GM12878 (cell line): ENCODE data around the gene RGP1. TPM values are rescaled to one million over a fixed set of nuclear protein-coding genes. Genes with fewer than 3 reads are reported as not detected.

Experiments
- BMI1 ChIP-seq: fragments of 450-650 bp; IDR thresholded peaks from 2 replicates; pipeline ENCODE4 v1.6.1; 2016; ENCODE audit warnings: mild to moderate bottlenecking, moderate library complexity, borderline replicate concordance
- CREB1 ChIP-seq: IDR thresholded peaks from 2 replicates; pipeline ENCODE4 v1.6.1; 2012; ENCODE audit warnings: low read depth, mild to moderate bottlenecking, inconsistent platforms
- CREM ChIP-seq: IDR thresholded peaks from 2 replicates; pipeline ENCODE4 v1.6.1; 2014; ENCODE audit warnings: antibody characterized with exemption, low read depth
- KAT2A ChIP-seq: conservative IDR thresholded peaks from 2 replicates; pipeline ENCODE4 v1.6.1; 2011; ENCODE audit warnings: low read depth, low read length; ENCODE audit not compliant: control insufficient read depth
- NBN ChIP-seq: fragments of 450-650 bp; IDR thresholded peaks from 2 replicates; pipeline ENCODE4 v1.6.1; 2016
- NR2C1 ChIP-seq: fragments of 450-650 bp; IDR thresholded peaks from 2 replicates; pipeline ENCODE4 v1.6.1; 2017; ENCODE audit warnings: antibody characterized with exemption, mild to moderate bottlenecking, moderate library complexity
- POLR2A ChIP-seq: IDR thresholded peaks from 2 replicates; pipeline ENCODE4 v1.6.1; 2011; ENCODE audit warnings: low read depth, mild to moderate bottlenecking, low read length
- POLR2AphosphoS5 ChIP-seq: IDR thresholded peaks from 2 replicates; pipeline ENCODE4 v1.6.1; 2011; ENCODE audit warnings: mild to moderate bottlenecking, low read length, inconsistent platforms
- RAD51 ChIP-seq: fragments of 450-650 bp; IDR thresholded peaks from 2 replicates; pipeline ENCODE4 v1.6.1; 2016; ENCODE audit warnings: moderate library complexity, mild to moderate bottlenecking, inconsistent platforms
- RB1 ChIP-seq: fragments of 450-650 bp; formaldehyde crosslinking; IDR thresholded peaks from 2 replicates; pipeline ENCODE4 v1.6.1; 2017; ENCODE audit warnings: mild to moderate bottlenecking, borderline replicate concordance
- RBBP5 ChIP-seq: fragments of 200-600 bp; sonication (generic); conservative IDR thresholded peaks from 2 replicates; pipeline ENCODE4 v1.6.1; 2016
- RUNX3 ChIP-seq: IDR thresholded peaks from 2 replicates; pipeline ENCODE4 v1.6.1; 2012; ENCODE audit warnings: low read length, inconsistent platforms
- TARDBP ChIP-seq: IDR thresholded peaks from 2 replicates; pipeline ENCODE4 v1.6.1; 2016; ENCODE audit warnings: borderline replicate concordance
- TCF3 ChIP-seq: IDR thresholded peaks from 2 replicates; pipeline ENCODE4 v1.6.1; 2012; ENCODE audit warnings: low read depth, mild to moderate bottlenecking, low read length, borderline replicate concordance; ENCODE audit not compliant: insufficient read depth
- WRNIP1 ChIP-seq: IDR thresholded peaks from 2 replicates; pipeline ENCODE4 v1.6.1; 2011; ENCODE audit warnings: low read depth, low read length, improper control_type of control experiment, borderline replicate concordance
- YBX1 ChIP-seq: fragments of 450-650 bp; IDR thresholded peaks from 2 replicates; pipeline ENCODE4 v1.6.1; 2016; ENCODE audit warnings: antibody characterized with exemption
- ZBTB4 ChIP-seq: fragments of 450-650 bp; formaldehyde crosslinking; IDR thresholded peaks from 2 replicates; pipeline ENCODE4 v1.4.0; 2022; ENCODE audit warnings: mild to moderate bottlenecking, moderate library complexity
- ZNF687 ChIP-seq: fragments of 450-650 bp; IDR thresholded peaks from 2 replicates; pipeline ENCODE4 v1.6.1; 2017; ENCODE audit warnings: mild to moderate bottlenecking, moderate library complexity
- polyA plus RNA-seq, 11 experiments: library from polyadenylated mRNA; depleted of rRNA in 4 of 11; unstranded in 6 of 11; stranded (reverse) in 5 of 11; fragments of >200 nt; fragmentation: Nextera tagmentation in 4 of 11; fragmentation: Illumina TruSeq in 1 of 11; extraction: Ambion mirVana in 4 of 11; extraction: Trizol in 1 of 11; gene quantifications; 1 replicate in 1 of 11; 2 replicates in 10 of 11; pipeline versions ENCODE4 v1.2.1 to v1.2.3, GENCODE V29; 2011 to 2016; ENCODE audit warnings: inconsistent platforms in 2 of 11, missing spikeins in 2 of 11, low read depth in 1 of 11
- total RNA-seq, 4 experiments: library from RNA; depleted of rRNA in 3 of 4; stranded (reverse); fragments of >200 nt in 3 of 4; fragmentation: Illumina TruSeq in 1 of 4; extraction: Trizol in 1 of 4; gene quantifications; 2 replicates each; pipeline versions ENCODE4 v1.2.1 to v1.2.3, GENCODE V29; 2013 to 2021
- TF ChIP-seq, protein P1 (sequence below): fragments of 450-650 bp; IDR thresholded peaks from 2 replicates; pipeline ENCODE4 v1.6.1; 2016; ENCODE audit warnings: mild to moderate bottlenecking
- TF ChIP-seq, protein P2 (sequence below): IDR thresholded peaks from 2 replicates; pipeline ENCODE4 v1.6.1; 2011; ENCODE audit warnings: borderline replicate concordance, low read depth, mild to moderate bottlenecking, moderate library complexity, low read length; ENCODE audit not compliant: insufficient read depth, poor library complexity, severe bottlenecking

RGP1 gene
- total and polyA plus RNA-seq, 10 of the 15 experiments (the other 5 are each of a cell fraction or from before 2014, with no cell fraction given): 0.44 to 14.9 (median 7.4) TPM

DNA sequence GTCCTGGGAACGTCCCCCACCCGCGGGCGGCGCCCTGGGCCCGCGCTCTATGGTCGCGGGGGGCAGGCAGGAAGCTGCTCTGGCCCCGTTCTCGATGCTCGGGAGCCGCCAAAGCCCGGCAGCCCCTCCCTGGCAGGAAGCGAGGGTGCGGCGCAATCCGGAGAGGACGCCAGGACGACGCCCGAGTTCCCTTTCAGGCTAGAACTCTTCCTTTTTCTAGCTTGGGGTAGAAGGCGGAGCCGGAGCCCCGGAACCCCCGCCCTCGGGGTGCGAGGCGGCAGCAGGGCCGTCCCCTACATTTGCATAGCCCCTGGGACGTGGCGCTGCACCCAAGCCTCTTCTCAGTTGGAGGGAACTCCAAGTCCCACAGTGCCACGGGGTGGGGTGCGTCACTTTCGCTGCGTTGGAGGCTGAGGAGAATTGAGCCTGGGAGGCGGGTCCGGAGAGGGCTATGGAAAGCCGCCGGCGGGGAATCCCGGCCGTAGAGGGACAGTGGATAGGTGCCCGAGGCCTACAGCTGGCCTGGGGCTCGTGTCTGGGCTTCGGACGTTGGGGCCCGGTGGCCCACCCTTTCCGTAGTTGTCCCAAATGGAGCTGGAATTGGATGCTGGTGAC is 16.8 kb upstream of the RGP1 start, which contains the start of the genes CREB3 and TLN1 (continued):
- TF ChIP-seq, protein P1, sequence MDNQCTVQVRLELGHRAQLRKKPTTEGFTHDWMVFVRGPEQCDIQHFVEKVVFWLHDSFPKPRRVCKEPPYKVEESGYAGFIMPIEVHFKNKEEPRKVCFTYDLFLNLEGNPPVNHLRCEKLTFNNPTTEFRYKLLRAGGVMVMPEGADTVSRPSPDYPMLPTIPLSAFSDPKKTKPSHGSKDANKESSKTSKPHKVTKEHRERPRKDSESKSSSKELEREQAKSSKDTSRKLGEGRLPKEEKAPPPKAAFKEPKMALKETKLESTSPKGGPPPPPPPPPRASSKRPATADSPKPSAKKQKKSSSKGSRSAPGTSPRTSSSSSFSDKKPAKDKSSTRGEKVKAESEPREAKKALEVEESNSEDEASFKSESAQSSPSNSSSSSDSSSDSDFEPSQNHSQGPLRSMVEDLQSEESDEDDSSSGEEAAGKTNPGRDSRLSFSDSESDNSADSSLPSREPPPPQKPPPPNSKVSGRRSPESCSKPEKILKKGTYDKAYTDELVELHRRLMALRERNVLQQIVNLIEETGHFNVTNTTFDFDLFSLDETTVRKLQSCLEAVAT: peak; percentile 89
- TF ChIP-seq NBN (peak; percentile 72; the same call in 1 of the 2 replicates), CREM (peak; percentile 93), BMI1 (no peak), POLR2A (peak; percentile 84; the same call in 1 of the 2 replicates), NR2C1 (peak; percentile 74), TCF3 (peak; percentile 57; the same call in 1 of the 2 replicates), YBX1 (no peak), POLR2AphosphoS5 (peak; percentile 67), WRNIP1 (no peak), RAD51 (no peak), RUNX3 (no peak), ZNF687 (peak; percentile 19; the same call in 1 of the 2 replicates), KAT2A (no peak), ZBTB4 (CRISPR knock-in tag) (no peak), RBBP5 (no peak), TARDBP (peak; percentile 77; the same call in 1 of the 2 replicates), CREB1 (no peak), RB1 (peak; percentile 66; the same call in 1 of the 2 replicates)
- TF ChIP-seq, protein P2, sequence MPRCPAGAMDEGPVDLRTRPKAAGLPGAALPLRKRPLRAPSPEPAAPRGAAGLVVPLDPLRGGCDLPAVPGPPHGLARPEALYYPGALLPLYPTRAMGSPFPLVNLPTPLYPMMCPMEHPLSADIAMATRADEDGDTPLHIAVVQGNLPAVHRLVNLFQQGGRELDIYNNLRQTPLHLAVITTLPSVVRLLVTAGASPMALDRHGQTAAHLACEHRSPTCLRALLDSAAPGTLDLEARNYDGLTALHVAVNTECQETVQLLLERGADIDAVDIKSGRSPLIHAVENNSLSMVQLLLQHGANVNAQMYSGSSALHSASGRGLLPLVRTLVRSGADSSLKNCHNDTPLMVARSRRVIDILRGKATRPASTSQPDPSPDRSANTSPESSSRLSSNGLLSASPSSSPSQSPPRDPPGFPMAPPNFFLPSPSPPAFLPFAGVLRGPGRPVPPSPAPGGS: peak; percentile 69
